Measurements from ENCODE around the gene SLC25A47. TPM values are rescaled to one million over a fixed set of nuclear protein-coding genes. Genes with fewer than 3 reads are reported as not detected.

SLC25A47 gene
- total RNA-seq, 2 experiments from 2014 or later = not detected

- Mint-ChIP-seq H3K27ac (peak overlapping the region; percentile 0), H3K27me3 (no peaks in the 10 kb centered on the region), H3K36me3 (ENCODE audit: low read depth) (peaks cover 85% of the 10 kb centered on the region), H3K9me3 (no peaks in the 10 kb centered on the region), H3K4me1 (peaks cover 58% of the 10 kb centered on the region), H3K4me3 (no peak overlapping the region)
- no peak for DNase-seq
- ChIA-PET POLR2A (interaction anchor here (2.6 to 4.3 kb wide), 2 partner anchors 10 to 16 kb away, joined by 9 to 21 read pairs; partner anchors contain the start of gene WDR25), CTCF (interaction anchor here (1.2 kb wide), 1 partner anchor 10 kb away, joined by 4 read pairs; no protein-coding TSS in a partner anchor)
Measured at GRCh38 chr14:100359881-100360280, 36.7 kb downstream of the SLC25A47 start.

DNA sequence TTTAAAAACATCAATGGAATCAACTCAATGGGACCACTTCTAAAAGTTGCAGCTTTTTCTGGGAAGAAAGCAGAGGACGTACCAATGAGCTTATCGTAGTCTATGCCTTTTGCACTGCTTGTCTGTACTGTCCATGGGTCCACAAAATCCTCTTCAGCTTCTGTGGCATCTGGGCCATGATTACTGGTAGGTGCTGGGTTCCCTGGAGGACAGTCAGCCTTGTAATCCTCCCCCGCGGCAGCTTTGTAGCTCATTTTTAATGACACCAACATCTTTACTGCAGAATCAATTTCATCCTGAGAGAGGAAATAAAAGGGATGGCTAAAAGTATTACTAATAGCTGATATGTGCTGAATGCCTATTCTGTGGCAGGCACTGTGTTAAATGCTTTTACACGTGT is 38.5 kb downstream of the SLC25A47 start:
- no peak overlapping the region for H3K4me3 Mint-ChIP-seq
- H3K36me3 Mint-ChIP-seq (ENCODE audit: low read depth) = peaks cover 88% of the 10 kb centered on the region
- H3K9me3 Mint-ChIP-seq = no peaks in the 10 kb centered on the region
- H3K4me1 Mint-ChIP-seq = peaks cover 68% of the 10 kb centered on the region
- H3K27me3 Mint-ChIP-seq = no peaks in the 10 kb centered on the region
- ChIA-PET CTCF (interaction anchor here (0.9 to 1.7 kb wide), 6 partner anchors 9 to 302 kb away, joined by 3 to 6 read pairs (median 4); a partner anchor contains a TSS), POLR2A (interaction anchor here (0.7 to 4.3 kb wide), 6 partner anchors 9 to 15 kb away, joined by 3 to 21 read pairs (median 5); partner anchors contain the start of gene WDR25)
- DNase-seq = no peak
- no peak overlapping the region for H3K27ac Mint-ChIP-seq

- Mint-ChIP-seq H3K4me1 (peaks cover 70% of the 10 kb centered on the region), H3K36me3 (ENCODE audit: low read depth) (peaks cover 87% of the 10 kb centered on the region), H3K27ac (no peak overlapping the region), H3K27me3 (no peaks in the 10 kb centered on the region), H3K9me3 (no peaks in the 10 kb centered on the region), H3K4me3 (no peak overlapping the region)
- ChIA-PET POLR2A (interaction anchor here (0.7 to 4.3 kb wide), 5 partner anchors 9 to 15 kb away, joined by 3 to 21 read pairs (median 5); partner anchors contain the start of gene WDR25), CTCF (interaction anchor here (1.3 to 1.7 kb wide), 4 partner anchors 13 to 302 kb away, joined by 4 to 6 read pairs (median 6); a partner anchor contains a TSS)
- no peak for DNase-seq
Measured at GRCh38 chr14:100362311-100362927, 39.3 kb downstream of the SLC25A47 start.

DNA sequence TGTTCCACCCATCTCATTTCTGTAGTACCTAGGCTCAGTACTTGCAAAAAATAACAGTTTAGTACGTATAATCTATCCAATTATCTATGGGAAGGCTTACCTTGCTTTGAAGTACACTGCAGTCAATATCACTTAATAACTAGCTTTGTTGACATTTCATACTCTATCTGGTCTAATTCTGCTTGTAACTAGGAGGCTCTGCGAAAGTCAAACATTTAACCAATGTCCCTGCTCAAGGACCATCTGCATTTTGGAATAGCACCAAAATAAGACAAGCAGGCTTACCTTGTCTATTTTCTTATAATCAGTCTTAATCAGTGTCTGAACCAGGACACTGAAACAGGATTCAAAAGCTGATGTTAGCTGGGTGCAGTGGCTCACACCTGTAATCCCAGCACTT is 39.9 kb downstream of the SLC25A47 start:
- Mint-ChIP-seq H3K27ac (no peak overlapping the region), H3K36me3 (ENCODE audit: low read depth) (peaks cover 86% of the 10 kb centered on the region), H3K4me3 (no peak overlapping the region), H3K27me3 (no peaks in the 10 kb centered on the region), H3K9me3 (no peaks in the 10 kb centered on the region), H3K4me1 (peaks cover 72% of the 10 kb centered on the region)
- ChIA-PET CTCF (interaction anchor here (1.3 kb wide), 1 partner anchor 77 kb away, joined by 4 read pairs; no protein-coding TSS in a partner anchor), POLR2A (interaction anchor here (4.3 kb wide), 1 partner anchor 13 kb away, joined by 21 read pairs; the partner anchor contains the start of gene WDR25)
- no peak for DNase-seq

DNA sequence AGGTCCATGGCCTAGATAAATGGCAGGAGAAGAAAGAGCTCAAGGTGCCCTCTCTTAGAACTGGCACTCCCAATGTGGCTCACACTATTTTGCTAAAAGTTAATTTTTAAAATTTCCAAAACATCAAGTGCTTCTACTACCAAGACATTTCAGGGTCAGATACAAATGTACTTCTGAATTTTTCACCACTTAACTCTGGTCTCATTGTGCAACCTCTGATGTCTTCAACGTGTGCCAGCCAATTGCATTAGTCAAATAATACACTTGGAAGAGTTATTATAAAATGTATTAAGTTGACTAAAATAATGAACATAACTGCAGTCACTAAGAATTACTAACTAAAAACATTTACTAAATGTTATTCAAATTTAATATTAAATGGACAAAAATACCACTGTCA is 41.3 kb downstream of the SLC25A47 start:
- no peaks in the 10 kb centered on the region for H3K9me3 Mint-ChIP-seq
- ChIA-PET POLR2A (interaction anchor here (4.3 kb wide), 1 partner anchor 11 kb away, joined by 21 read pairs; the partner anchor contains the start of gene WDR25), CTCF (interaction anchor here (0.8 to 2.0 kb wide), 2 partner anchors 9 to 13 kb away, joined by 3 to 4 read pairs; no protein-coding TSS in a partner anchor)
- no peak overlapping the region for H3K4me3 Mint-ChIP-seq
- H3K27me3 Mint-ChIP-seq = no peaks in the 10 kb centered on the region
- peaks cover 72% of the 10 kb centered on the region for H3K4me1 Mint-ChIP-seq
- H3K27ac Mint-ChIP-seq = peak overlapping the region; percentile 37
- peaks cover 83% of the 10 kb centered on the region for H3K36me3 Mint-ChIP-seq (ENCODE audit: low read depth)
- no peak for DNase-seq

GRCh38 chr14:100365741-100366140 is 42.6 kb downstream of the SLC25A47 start:
- Mint-ChIP-seq H3K4me1 (peaks cover 73% of the 10 kb centered on the region), H3K27ac (no peak overlapping the region), H3K4me3 (no peak overlapping the region), H3K9me3 (no peaks in the 10 kb centered on the region), H3K36me3 (ENCODE audit: low read depth) (peaks cover 81% of the 10 kb centered on the region), H3K27me3 (no peaks in the 10 kb centered on the region)
- ChIA-PET CTCF (interaction anchor here (0.7 to 2.0 kb wide), 3 partner anchors 12 to 287 kb away, joined by 4 read pairs; no protein-coding TSS in a partner anchor), POLR2A (interaction anchor here (1.8 kb wide), 1 partner anchor 9 kb away, joined by 7 read pairs; a partner anchor contains a TSS)
- DNase-seq = no peak

GRCh38 chr14:100369019-100369418 is 45.9 kb downstream of the SLC25A47 start:
- Mint-ChIP-seq H3K9me3 (no peaks in the 10 kb centered on the region), H3K27me3 (no peaks in the 10 kb centered on the region), H3K4me3 (no peak overlapping the region), H3K36me3 (ENCODE audit: low read depth) (peaks cover 83% of the 10 kb centered on the region), H3K4me1 (peaks cover 87% of the 10 kb centered on the region), H3K27ac (peak overlapping the region; percentile 46)
- ChIA-PET POLR2A (no interaction called here), CTCF (no interaction called here)
- DNase-seq = no peak

GRCh38 chr14:100370003-100370402 is 46.9 kb downstream of the SLC25A47 start:
- CTCF ChIA-PET = interaction anchor here (1.0 kb wide), 1 partner anchor 276 kb away, joined by 3 read pairs; no protein-coding TSS in a partner anchor
- Mint-ChIP-seq H3K9me3 (no peaks in the 10 kb centered on the region), H3K36me3 (ENCODE audit: low read depth) (peaks cover 86% of the 10 kb centered on the region), H3K4me3 (no peak overlapping the region), H3K4me1 (peaks cover 87% of the 10 kb centered on the region), H3K27ac (peak overlapping the region; percentile 65), H3K27me3 (no peaks in the 10 kb centered on the region)
- POLR2A ChIA-PET = interaction anchor here (1.0 kb wide), 1 partner anchor 291 kb away, joined by 3 read pairs; no protein-coding TSS in a partner anchor
- DNase-seq = no peak

GRCh38 chr14:100371773-100372172 is 48.6 kb downstream of the SLC25A47 start:
- no peaks in the 10 kb centered on the region for H3K9me3 Mint-ChIP-seq
- CTCF ChIA-PET = no interaction called here
- peaks cover 75% of the 10 kb centered on the region for H3K4me1 Mint-ChIP-seq
- peak overlapping the region; percentile 65 for H3K27ac Mint-ChIP-seq
- H3K4me3 Mint-ChIP-seq = peak overlapping the region; percentile 52
- no peaks in the 10 kb centered on the region for H3K27me3 Mint-ChIP-seq
- no peak for DNase-seq
- POLR2A ChIA-PET = interaction anchor here (2.0 kb wide), 1 partner anchor 10 kb away, joined by 5 read pairs; no protein-coding TSS in a partner anchor
- peaks cover 76% of the 10 kb centered on the region for H3K36me3 Mint-ChIP-seq (ENCODE audit: low read depth)

- Mint-ChIP-seq H3K27me3 (no peaks in the 10 kb centered on the region), H3K9me3 (no peaks in the 10 kb centered on the region), H3K36me3 (ENCODE audit: low read depth) (peaks cover 71% of the 10 kb centered on the region), H3K4me1 (peaks cover 76% of the 10 kb centered on the region), H3K27ac (peak overlapping the region; percentile 99), H3K4me3 (peak overlapping the region; percentile 96)
- DNase-seq = no peak
- ChIA-PET POLR2A (interaction anchor here (0.5 to 2.0 kb wide), 2 partner anchors 11 to 49 kb away, joined by 3 to 5 read pairs; no protein-coding TSS in a partner anchor), CTCF (interaction anchor here (1.0 kb wide), 2 partner anchors 8 to 180 kb away, joined by 3 read pairs; no protein-coding TSS in a partner anchor)
Measured at GRCh38 chr14:100372357-100373048, 49.4 kb downstream of the SLC25A47 start.

- CTCF ChIA-PET = interaction anchor here (1.4 to 2.2 kb wide), 2 partner anchors 88 to 271 kb away, joined by 5 to 9 read pairs; no protein-coding TSS in a partner anchor
- Mint-ChIP-seq H3K27me3 (no peaks in the 10 kb centered on the region), H3K4me1 (peaks cover 66% of the 10 kb centered on the region), H3K36me3 (ENCODE audit: low read depth) (peaks cover 56% of the 10 kb centered on the region), H3K27ac (peak overlapping the region; percentile 99), H3K4me3 (peak overlapping the region; percentile 96), H3K9me3 (no peaks in the 10 kb centered on the region)
- POLR2A ChIA-PET = interaction anchor here (1.3 to 2.4 kb wide), 6 partner anchors 8 to 308 kb away, joined by 4 to 15 read pairs (median 6); partner anchors contain the start of gene EVL
- no peak for DNase-seq
Measured at GRCh38 chr14:100374270-100374669, 51.1 kb downstream of the SLC25A47 start.

- no peaks in the 10 kb centered on the region for H3K27me3 Mint-ChIP-seq
- CTCF ChIA-PET = interaction anchor here (0.6 to 2.2 kb wide), 7 partner anchors 10 to 1713 kb away, joined by 3 to 10 read pairs (median 7); no protein-coding TSS in a partner anchor
- POLR2A ChIA-PET = interaction anchor here (0.6 to 2.5 kb wide), 24 partner anchors 9 to 309 kb away, joined by 3 to 21 read pairs (median 4); partner anchors contain the start of gene EVL
- peak overlapping the region; percentile 96 for H3K4me3 Mint-ChIP-seq
- peak overlapping the region; percentile 99 for H3K27ac Mint-ChIP-seq
- peaks cover 60% of the 10 kb centered on the region for H3K4me1 Mint-ChIP-seq
- DNase-seq = no peak
- no peaks in the 10 kb centered on the region for H3K9me3 Mint-ChIP-seq
- peaks cover 52% of the 10 kb centered on the region for H3K36me3 Mint-ChIP-seq (ENCODE audit: low read depth)
Measured at GRCh38 chr14:100374876-100375265, 51.7 kb downstream of the SLC25A47 start.

Data from activated CD4-positive, alpha-beta memory T cell treated with anti-CD3 and anti-CD28 coated beads, Interleukin-2, amount 10 ng/mL, durations not matched to agents 7 days and 5 days (primary cell).